ENCODE results near the gene ZNF3. TPM values are rescaled to one million over a fixed set of nuclear protein-coding genes. Genes with fewer than 3 reads are reported as not detected.

ZNF3 gene
- total and polyA plus RNA-seq, 9 of the 15 experiments (the other 6 are each of a cell fraction or from before 2014, with no cell fraction given), result 30.0 to 64.9 (median 51.5) TPM

- TF ChIP-seq ZNF318 (IDR thresholded peaks at IDR 0.05; ENCODE audit: borderline replicate concordance in 1 of 2, low read depth in 1 of 2), result no peak
- 0 out of 2 replicates have a peak, but pooled peaks have one; percentile 49 for TF ChIP-seq PKNOX1 (IDR thresholded peaks at IDR 0.05)
- peak; percentile 80 for TF ChIP-seq BHLHE40 (IDR thresholded peaks at IDR 0.05; ENCODE audit: low read length)
- TF ChIP-seq ZNF830 (CRISPR knock-in tag; IDR thresholded peaks at IDR 0.05), result no peak
- no peak for TF ChIP-seq SIRT6 (IDR thresholded peaks at IDR 0.05; ENCODE audit: low read depth, low read length)
- TF ChIP-seq HOXB6 (CRISPR knock-in tag; IDR thresholded peaks at IDR 0.05; ENCODE audit: borderline replicate concordance), result no peak
- 0 out of 2 replicates have a peak, but pooled peaks have one; percentile 18 for TF ChIP-seq NKRF (IDR thresholded peaks at IDR 0.05; ENCODE audit: borderline replicate concordance)
- peak; percentile 45 for TF ChIP-seq MAX (CRISPR knock-in tag; IDR thresholded peaks at IDR 0.05)
- TF ChIP-seq HDGF (IDR thresholded peaks at IDR 0.05), result no peak
- 0 out of 2 replicates have a peak, but pooled peaks have one; percentile 61 for TF ChIP-seq XRCC5 (IDR thresholded peaks at IDR 0.05; ENCODE audit: low read depth, low read length)
- TF ChIP-seq ELF2 (CRISPR knock-in tag; IDR thresholded peaks at IDR 0.05), result peak; percentile 54; the same call in 1 of the 2 replicates
- 0 out of 2 replicates have a peak, but pooled peaks have one; percentile 23 for TF ChIP-seq CTBP1 (IDR thresholded peaks at IDR 0.05; ENCODE audit: borderline replicate concordance)
- TF ChIP-seq CXXC5 (CRISPR knock-in tag; IDR thresholded peaks at IDR 0.05), result no peak
- no peak for TF ChIP-seq SIX5 (IDR thresholded peaks at IDR 0.05; ENCODE audit: borderline replicate concordance in 1 of 2, insufficient read depth in 1 of 2, low read depth in 1 of 2, low read length in 2 of 2)
- no peak for TF ChIP-seq YBX1 (IDR thresholded peaks at IDR 0.05)
- 0 out of 2 replicates have a peak, but pooled peaks have one; percentile 1 for TF ChIP-seq MAFK (IDR thresholded peaks at IDR 0.05; ENCODE audit: low read length)
- TF ChIP-seq CAMTA2 (CRISPR knock-in tag; conservative IDR thresholded peaks at IDR 0.05), result peak; percentile 92
Measured at GRCh38 chr7:100091411-100092181, 10.1 kb upstream of the ZNF3 start (continued).
